ENCODE measurements around the gene RIMBP3B. TPM values are rescaled to one million over a fixed set of nuclear protein-coding genes. Genes with fewer than 3 reads are reported as not detected.
"Not testable (repeated sequence)": the region's sequence is repeated elsewhere in the genome, so short reads cannot be mapped to it uniquely, and the experiment has no call there.

Gene RIMBP3B
- total and polyA plus RNA-seq, 10 of the 15 experiments (the other 5 are each of a cell fraction or from before 2014, with no cell fraction given) = under 0.01 to 0.21 (median 0.04) TPM; not detected in 3

- H3K27me3 ChIP-seq (replicated peaks in 1 of 2; ENCODE audit: control insufficient read depth in 2 of 2, insufficient read depth in 2 of 2, low read length in 1 of 2); POLR2A ChIA-PET; FAIRE-seq; H4K20me1 ChIP-seq (ENCODE audit: control insufficient read depth, insufficient read depth); H3K4me1 ChIP-seq (ENCODE audit: control insufficient read depth, insufficient read depth, low read length); in situ Hi-C loops (cut with MboI); H3K4me2 ChIP-seq (ENCODE audit: control insufficient read depth, insufficient read depth); DNase-seq (ENCODE audit: low read depth, low spot score); H2AFZ ChIP-seq (ENCODE audit: control insufficient read depth, low read depth, low read length); CTCF ChIA-PET; BruUV-seq (replicated peaks); SMC1A ChIA-PET (ENCODE audit: uncharacterized antibody, unreplicated experiment); H3K79me2 ChIP-seq (ENCODE audit: control insufficient read depth, insufficient read depth, low read length); H3K9me3 ChIP-seq (replicated peaks; ENCODE audit: control insufficient read depth, insufficient read depth, low read length); H3K9ac ChIP-seq (ENCODE audit: control insufficient read depth, insufficient read depth, low read length); H3K27ac ChIP-seq (ENCODE audit: control insufficient read depth, insufficient read depth); intact Hi-C loops (cut with micrococcal nuclease; ENCODE audit: unreplicated experiment); H3K4me3 ChIP-seq; RAD21 ChIA-PET (ENCODE audit: unreplicated experiment); H3K36me3 ChIP-seq (ENCODE audit: control insufficient read depth in 2 of 2, insufficient read depth in 2 of 2, low read length in 1 of 2): not testable (repeated sequence)
- peak; percentile 88 for ATAC-seq
- no CpG with 5 or more reads among the region's 81 CpGs for WGBS (ENCODE audit: insufficient coverage, insufficient replicate concordance, low lambda C conversion rate, missing lambda C conversion rate)
Observed at GRCh38 chr22:21417227-21417746, 33.7 kb downstream of the RIMBP3B start, which contains the start of gene HIC2. HIC2 (plus strand) TSS chr22:21417371; CDS start chr22:21442832, 25,461 bp downstream.

- FAIRE-seq; SMC1A ChIA-PET (ENCODE audit: uncharacterized antibody, unreplicated experiment); H3K79me2 ChIP-seq (ENCODE audit: control insufficient read depth, insufficient read depth, low read length); H3K4me2 ChIP-seq (ENCODE audit: control insufficient read depth, insufficient read depth); CTCF ChIA-PET; H3K9me3 ChIP-seq (replicated peaks; ENCODE audit: control insufficient read depth, insufficient read depth, low read length); H4K20me1 ChIP-seq (ENCODE audit: control insufficient read depth, insufficient read depth); H3K4me1 ChIP-seq (ENCODE audit: control insufficient read depth, insufficient read depth, low read length); H3K36me3 ChIP-seq (ENCODE audit: control insufficient read depth in 2 of 2, insufficient read depth in 2 of 2, low read length in 1 of 2); H2AFZ ChIP-seq (ENCODE audit: control insufficient read depth, low read depth, low read length); in situ Hi-C loops (cut with MboI); BruUV-seq (replicated peaks); DNase-seq (ENCODE audit: low read depth, low spot score); H3K9ac ChIP-seq (ENCODE audit: control insufficient read depth, insufficient read depth, low read length); intact Hi-C loops (cut with micrococcal nuclease; ENCODE audit: unreplicated experiment); POLR2A ChIA-PET; H3K27ac ChIP-seq (ENCODE audit: control insufficient read depth, insufficient read depth); RAD21 ChIA-PET (ENCODE audit: unreplicated experiment); H3K4me3 ChIP-seq; H3K27me3 ChIP-seq (replicated peaks in 1 of 2; ENCODE audit: control insufficient read depth in 2 of 2, insufficient read depth in 2 of 2, low read length in 1 of 2): not testable (repeated sequence)
- 0% methylated on average over 18 of the region's 33 CpGs for WGBS (ENCODE audit: insufficient coverage, insufficient replicate concordance, low lambda C conversion rate, missing lambda C conversion rate)
- peak; percentile 24 for ATAC-seq
Observed at GRCh38 chr22:21417853-21418252, 34.3 kb downstream of the RIMBP3B start.

DNA sequence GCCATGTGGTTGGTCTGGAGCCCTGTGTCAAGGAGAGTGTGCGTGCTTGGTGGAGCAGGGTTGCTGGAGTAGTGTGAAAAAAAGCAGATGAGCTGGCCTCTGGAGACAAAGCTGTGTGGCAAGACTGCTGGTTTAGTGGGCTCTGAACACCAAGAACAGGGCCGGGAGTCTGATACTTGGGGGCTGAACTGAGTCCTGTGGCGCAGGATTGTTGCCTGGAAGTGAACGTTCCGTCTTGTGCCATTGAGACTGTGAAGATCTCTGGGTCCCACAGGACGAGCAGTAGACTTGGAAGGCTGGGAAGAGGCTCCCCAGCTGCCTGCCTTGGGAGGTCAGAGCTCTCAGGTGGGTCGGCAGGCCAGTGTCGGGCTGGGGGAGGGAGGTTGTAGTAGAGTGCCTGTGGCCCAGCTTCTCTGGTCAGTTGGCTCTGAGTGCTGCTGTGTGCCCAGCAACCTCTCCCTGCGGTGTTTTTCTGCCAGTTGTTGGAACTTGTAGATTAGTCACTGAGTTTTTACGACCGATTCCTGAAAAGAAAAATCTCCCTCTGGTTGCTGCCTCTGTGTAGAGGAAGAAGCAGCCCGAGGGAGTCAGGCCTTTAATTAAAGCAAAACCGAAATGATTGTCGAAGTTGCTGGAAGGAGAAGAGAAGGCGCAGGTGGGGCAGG is 35.6 kb downstream of the RIMBP3B start:
- POLR2A ChIA-PET; RAD21 ChIA-PET (ENCODE audit: unreplicated experiment); H3K79me2 ChIP-seq (ENCODE audit: control insufficient read depth, insufficient read depth, low read length); DNase-seq (ENCODE audit: low read depth, low spot score); H4K20me1 ChIP-seq (ENCODE audit: control insufficient read depth, insufficient read depth); H3K4me2 ChIP-seq (ENCODE audit: control insufficient read depth, insufficient read depth); H2AFZ ChIP-seq (ENCODE audit: control insufficient read depth, low read depth, low read length); H3K4me3 ChIP-seq; H3K9ac ChIP-seq (ENCODE audit: control insufficient read depth, insufficient read depth, low read length); in situ Hi-C loops (cut with MboI); H3K27ac ChIP-seq (ENCODE audit: control insufficient read depth, insufficient read depth); ATAC-seq; SMC1A ChIA-PET (ENCODE audit: uncharacterized antibody, unreplicated experiment); CTCF ChIA-PET; intact Hi-C loops (cut with micrococcal nuclease; ENCODE audit: unreplicated experiment); H3K27me3 ChIP-seq (replicated peaks in 1 of 2; ENCODE audit: control insufficient read depth in 2 of 2, insufficient read depth in 2 of 2, low read length in 1 of 2); H3K36me3 ChIP-seq (ENCODE audit: control insufficient read depth in 2 of 2, insufficient read depth in 2 of 2, low read length in 1 of 2); H3K9me3 ChIP-seq (replicated peaks; ENCODE audit: control insufficient read depth, insufficient read depth, low read length); H3K4me1 ChIP-seq (ENCODE audit: control insufficient read depth, insufficient read depth, low read length); FAIRE-seq: not testable (repeated sequence)
- TSS peak; percentile 81 for BruUV-seq (replicated peaks)
- WGBS (ENCODE audit: insufficient coverage, insufficient replicate concordance, low lambda C conversion rate, missing lambda C conversion rate) = 87% methylated on average over 5 of the region's 15 CpGs

DNA sequence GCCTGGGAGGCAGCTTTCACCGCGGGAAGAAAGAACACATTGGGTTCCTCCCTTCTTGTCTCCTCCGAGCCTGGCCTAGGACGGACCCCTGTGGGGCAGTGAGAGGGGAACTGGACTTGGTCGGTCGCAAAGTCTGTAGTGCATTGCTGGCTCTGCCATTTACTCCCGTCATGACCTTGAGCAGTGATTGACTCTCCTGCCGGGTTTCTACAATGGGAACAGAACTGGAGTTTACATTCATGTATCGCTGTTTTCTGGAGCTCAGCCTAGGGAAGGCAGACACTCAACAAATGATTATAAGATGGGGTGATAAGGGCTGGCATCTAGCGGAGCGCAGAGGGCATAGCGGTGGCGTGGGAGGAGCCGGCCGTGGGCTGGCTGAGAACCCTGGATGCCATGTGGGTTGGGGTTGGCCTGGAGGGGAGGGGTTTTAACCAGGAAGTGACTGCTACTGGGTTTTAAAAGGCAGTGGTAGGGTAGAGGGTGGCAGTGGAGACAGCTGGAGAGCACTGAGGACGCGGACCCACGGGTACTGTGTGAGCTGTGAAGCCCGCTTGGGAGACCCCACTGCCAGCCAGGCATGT is 36.7 kb downstream of the RIMBP3B start:
- peak; percentile 80 for ATAC-seq
- H2AFZ ChIP-seq (ENCODE audit: control insufficient read depth, low read depth, low read length); H3K79me2 ChIP-seq (ENCODE audit: control insufficient read depth, insufficient read depth, low read length); CTCF ChIA-PET; BruUV-seq (replicated peaks); RAD21 ChIA-PET (ENCODE audit: unreplicated experiment); in situ Hi-C loops (cut with MboI); H3K36me3 ChIP-seq (ENCODE audit: control insufficient read depth in 2 of 2, insufficient read depth in 2 of 2, low read length in 1 of 2); H4K20me1 ChIP-seq (ENCODE audit: control insufficient read depth, insufficient read depth); POLR2A ChIA-PET; intact Hi-C loops (cut with micrococcal nuclease; ENCODE audit: unreplicated experiment); H3K4me1 ChIP-seq (ENCODE audit: control insufficient read depth, insufficient read depth, low read length); H3K27ac ChIP-seq (ENCODE audit: control insufficient read depth, insufficient read depth); H3K9ac ChIP-seq (ENCODE audit: control insufficient read depth, insufficient read depth, low read length); DNase-seq (ENCODE audit: low read depth, low spot score); H3K4me3 ChIP-seq; SMC1A ChIA-PET (ENCODE audit: uncharacterized antibody, unreplicated experiment); H3K27me3 ChIP-seq (replicated peaks in 1 of 2; ENCODE audit: control insufficient read depth in 2 of 2, insufficient read depth in 2 of 2, low read length in 1 of 2); H3K9me3 ChIP-seq (replicated peaks; ENCODE audit: control insufficient read depth, insufficient read depth, low read length); FAIRE-seq: not testable (repeated sequence)
- 0 out of 2 replicates have a peak overlapping the region, but pooled peaks have one; percentile 33 for H3K4me2 ChIP-seq (ENCODE audit: control insufficient read depth, insufficient read depth)
- WGBS (ENCODE audit: insufficient coverage, insufficient replicate concordance, low lambda C conversion rate, missing lambda C conversion rate) = 67% methylated on average over 5 of the region's 19 CpGs
